GM18870 (cell line): Measurements from ENCODE around the gene NBEA.
"Not testable (repeated sequence)": the region's sequence is repeated elsewhere in the genome, so short reads cannot be mapped to it uniquely, and the experiment has no call there.

Source experiments
- ATAC-seq: cut with Tn5 transposase; IDR thresholded peaks from one replicate; pipeline ENCODE4 v1.9.1; 2021; ENCODE audit warnings: moderate library complexity; ENCODE audit not compliant: unreplicated experiment

NBEA gene

DNA sequence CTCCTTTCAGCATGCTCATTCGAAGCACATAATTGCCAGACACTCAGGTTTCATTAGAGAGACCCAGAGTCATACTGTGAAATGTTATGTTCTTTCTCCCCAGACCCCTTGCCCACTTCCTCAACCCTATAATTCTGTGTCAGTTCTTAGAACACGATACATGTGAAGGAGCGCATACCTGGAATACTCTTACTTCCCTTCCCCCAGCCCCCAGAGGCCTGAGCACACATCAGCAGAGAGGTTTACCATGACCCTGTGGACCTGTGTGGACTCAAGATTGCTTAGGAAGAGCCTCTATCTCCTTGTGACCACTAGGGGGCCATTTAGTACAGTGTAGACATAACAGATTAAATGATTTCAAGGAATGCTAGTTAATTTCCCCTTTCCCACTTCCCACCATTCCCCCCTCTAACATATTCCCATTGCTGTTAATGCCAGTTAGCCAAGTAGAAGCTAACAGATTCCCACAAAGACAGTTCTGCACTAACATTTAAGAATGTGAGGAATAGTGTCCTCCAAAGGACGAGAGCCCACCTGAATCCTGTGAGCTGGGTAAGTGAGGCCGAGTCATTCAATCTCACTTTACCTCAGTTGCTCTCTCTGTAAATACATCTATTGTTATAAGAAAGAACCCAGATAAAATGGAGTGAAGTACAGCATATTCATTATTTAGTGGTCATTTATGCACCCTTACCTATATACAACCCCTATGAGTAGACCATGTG is 688.6 kb downstream of the NBEA start:
- peak; percentile 65 for ATAC-seq

- ATAC-seq, result no peak
Observed at GRCh38 chr13:35631666-35632065, 689.6 kb downstream of the NBEA start.

- ATAC-seq, result no peak
Observed at GRCh38 chr13:35643625-35644024, 701.6 kb downstream of the NBEA start.

DNA sequence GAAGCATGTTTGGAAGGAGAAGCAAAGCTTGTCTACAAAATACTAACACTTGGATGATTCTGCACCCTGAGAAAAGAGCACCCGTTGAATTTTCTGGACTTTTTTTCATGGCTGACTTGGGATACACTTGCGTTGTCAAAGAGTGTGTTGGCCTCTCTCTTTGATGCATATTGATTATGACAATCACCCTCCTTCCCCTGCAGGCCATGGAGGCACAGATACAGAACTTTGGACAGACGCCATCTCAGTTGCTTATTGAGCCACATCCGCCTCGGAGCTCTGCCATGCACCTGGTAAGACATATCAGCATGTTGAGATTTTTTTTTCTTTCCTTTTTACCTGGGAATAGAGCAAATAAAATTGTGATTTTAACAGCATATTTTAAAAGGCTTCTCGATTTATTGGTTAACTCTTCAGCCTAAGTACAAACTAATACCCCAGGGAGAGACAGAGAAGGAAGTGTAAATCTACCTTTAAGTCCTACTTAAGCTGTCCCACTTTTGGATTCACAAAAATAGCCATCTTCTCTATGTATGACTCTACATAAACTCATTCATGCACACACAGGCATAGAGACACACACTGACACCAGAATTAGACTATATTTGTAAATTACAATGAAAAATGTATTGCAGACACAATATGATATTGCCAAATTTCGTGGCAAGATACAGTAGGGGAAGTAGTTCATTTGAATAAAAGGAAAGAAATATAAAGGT is 704.1 kb downstream of the NBEA start:
- no peak for ATAC-seq

GRCh38 chr13:35648201-35648600 is 706.1 kb downstream of the NBEA start:
- ATAC-seq, result no peak

GRCh38 chr13:35649162-35649561 is 707.1 kb downstream of the NBEA start:
- ATAC-seq, result no peak

DNA sequence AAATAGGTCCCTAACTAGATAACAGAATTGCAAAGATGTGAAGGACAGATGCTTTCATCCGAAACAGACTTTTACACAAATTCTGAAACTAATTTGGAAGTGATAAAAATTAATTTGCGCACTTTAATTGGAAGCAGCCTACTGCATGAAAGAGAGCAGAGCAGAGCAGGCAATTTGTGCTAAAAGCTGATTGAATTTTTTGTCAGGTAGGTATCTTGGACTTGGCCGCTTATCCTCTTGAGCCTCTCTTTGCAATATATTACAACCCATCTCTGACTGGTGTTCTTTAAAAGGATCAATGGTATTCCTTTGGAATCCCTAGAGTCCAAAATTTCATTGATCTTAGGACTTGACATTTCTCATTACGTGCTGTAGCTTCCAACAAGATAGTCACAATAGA is 717.7 kb downstream of the NBEA start:
- no peak for ATAC-seq

GRCh38 chr13:35664747-35665146 is 722.7 kb downstream of the NBEA start:
- no peak for ATAC-seq

GRCh38 chr13:35669321-35669720 is 727.3 kb downstream of the NBEA start:
- ATAC-seq, result no peak

DNA sequence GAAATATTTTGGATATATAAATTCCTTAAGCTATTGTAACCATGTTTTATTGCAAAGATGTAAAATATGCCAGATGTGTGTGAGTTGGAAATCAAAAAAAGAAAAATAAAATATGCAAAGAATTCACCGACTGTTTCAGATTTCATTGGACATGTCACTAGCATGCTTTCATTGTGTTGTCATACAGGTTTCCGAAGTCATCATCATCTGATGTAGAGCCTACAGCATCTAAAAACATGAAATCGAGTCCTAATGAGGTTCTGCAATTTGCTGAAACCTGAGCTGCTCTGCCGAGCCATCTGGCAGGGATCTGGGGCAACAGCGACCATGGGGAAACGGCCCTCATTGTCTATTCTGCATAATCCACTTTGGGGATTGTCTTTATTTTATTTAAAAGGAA is 730.5 kb downstream of the NBEA start:
- no peak for ATAC-seq

DNA sequence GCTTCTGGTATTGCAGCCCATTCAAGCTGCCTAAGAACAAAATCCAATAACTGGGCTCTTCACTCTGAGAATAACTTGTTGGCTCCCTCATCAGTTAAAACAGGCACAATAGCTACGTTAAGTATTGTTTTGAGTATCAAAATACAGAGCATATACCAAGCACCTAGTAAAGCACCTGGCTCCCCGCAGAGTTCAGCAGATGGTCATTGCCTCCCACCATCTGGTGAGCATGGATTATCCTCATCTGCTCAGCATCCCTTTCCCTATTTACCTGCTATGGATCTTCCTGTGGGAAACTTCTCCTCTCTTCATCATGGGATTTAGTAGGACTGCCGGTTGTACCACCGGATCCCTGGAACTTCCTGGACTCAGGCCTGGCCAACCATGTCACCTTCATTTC is 733.6 kb downstream of the NBEA start:
- ATAC-seq, result no peak

- not testable (repeated sequence) for ATAC-seq
Observed at GRCh38 chr13:35677863-35678262, 735.8 kb downstream of the NBEA start.

DNA sequence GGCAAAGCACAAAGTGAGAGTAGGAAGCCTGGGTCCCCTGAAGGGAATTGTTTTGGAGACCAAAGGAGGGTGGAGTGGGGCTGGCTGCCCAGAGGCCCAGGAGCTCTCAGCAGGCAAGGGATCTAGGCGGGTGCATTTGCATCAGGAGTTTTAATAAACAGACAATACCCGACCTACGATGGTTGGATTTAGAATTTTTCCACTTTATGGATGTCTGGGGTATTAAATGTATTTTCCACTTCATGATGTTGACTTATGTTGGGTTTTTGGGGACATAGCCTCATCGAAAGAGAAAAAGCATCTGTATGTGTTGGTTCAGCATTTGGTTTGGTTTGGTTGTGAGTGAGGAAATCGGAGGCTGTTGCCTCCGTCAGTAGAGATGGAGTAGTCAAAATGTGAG is 739.6 kb downstream of the NBEA start:
- no peak for ATAC-seq

DNA sequence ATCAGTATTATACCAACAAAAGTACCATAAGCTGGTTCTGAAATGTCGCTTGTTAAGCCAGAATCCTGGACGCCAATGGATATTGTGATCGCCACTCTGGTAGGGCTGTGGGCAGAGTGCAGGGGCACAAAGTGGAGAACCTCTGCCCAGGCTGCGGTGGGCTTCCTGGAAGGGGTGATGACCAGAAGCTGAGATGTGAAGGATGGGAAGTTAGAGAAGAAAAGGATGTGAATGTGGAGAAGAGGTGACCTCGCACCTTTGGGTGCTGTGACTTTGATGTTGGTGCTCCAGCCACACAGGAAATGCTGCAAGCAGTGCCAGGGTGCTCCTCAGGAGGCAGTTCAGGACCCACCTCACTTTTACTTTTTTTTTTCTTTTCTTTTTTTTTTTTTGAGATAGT is 742.4 kb downstream of the NBEA start:
- no peak for ATAC-seq

GRCh38 chr13:35687336-35687735 is 745.3 kb downstream of the NBEA start:
- ATAC-seq, result no peak

DNA sequence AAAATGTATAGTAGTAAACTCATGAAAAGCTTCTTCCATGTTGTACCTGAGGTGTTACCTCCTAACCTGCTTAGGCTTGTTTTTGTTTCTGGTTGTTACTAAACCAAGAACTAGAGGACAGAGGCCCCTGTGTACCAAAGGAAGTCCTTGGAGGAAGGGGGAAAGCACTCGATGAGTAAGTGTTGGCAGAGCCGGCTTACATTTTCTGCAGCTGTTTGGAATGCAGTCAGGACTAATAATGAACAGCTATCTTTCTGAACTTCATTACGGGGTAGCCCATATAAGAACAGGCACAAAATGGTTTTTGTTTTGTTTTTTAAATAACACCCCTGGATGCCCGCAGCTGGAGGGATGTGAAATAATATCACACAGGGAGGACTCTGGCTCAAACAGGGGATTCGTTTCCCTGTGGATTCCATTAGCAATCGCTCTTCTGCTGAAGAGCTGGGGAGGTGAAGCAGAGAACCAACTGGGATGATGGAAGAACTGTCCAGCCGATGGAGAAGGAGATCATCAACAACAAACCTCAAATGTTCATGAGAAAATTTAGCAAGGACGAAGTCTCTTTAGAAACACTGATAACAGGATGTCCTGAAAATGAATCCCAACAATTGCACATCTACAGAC is 748.6 kb downstream of the NBEA start:
- no peak for ATAC-seq

DNA sequence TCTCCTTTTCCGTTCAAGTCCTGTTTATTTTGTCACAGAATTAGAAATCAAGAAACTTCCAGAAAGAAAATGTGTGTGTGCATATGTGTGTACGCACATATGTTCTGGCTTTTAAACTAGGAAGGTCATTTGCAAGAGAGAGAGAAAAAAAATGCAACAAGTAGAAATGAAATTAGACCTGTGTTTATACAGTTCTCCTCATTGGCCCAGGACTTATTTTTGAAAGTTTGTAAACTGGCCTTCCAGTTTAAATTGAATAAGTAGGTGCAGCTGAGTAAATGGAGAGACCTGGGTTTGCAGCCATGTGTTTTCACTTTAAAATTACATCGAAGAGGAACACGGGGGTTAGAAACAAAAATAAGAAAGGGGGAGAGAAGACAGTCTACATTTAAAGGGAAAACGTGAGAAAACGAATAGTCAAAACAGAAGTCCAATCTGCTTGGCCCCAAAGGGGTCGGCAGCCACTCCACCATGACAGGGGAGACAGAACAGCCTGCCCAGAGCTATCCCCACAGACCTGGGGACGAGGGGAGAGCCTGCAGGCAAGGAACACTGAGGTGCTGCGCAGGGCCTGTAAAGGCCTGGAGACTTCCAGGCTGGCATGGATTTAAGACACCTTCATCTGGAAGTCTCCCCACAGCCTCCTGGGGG is 751.2 kb downstream of the NBEA start:
- no peak for ATAC-seq

DNA sequence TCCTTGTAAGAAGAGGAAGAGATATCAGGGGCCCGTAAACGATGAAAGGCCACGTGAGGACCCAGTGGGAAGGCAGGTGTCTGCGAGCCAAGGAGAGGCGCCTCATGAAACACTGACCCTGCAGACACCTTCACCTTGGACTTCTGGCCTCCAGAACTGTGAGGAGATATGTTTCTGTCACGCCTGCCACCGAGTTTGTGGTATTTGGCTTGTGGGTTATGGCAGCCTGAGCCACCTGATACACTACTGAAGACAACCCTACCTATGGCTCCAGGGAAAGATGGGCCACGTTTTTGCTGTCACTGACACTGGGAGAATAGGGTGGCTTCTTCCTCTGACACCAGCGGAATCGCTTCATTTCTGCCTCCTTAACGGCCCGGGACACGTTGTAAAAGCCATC is 752.0 kb downstream of the NBEA start:
- ATAC-seq, result no peak

DNA sequence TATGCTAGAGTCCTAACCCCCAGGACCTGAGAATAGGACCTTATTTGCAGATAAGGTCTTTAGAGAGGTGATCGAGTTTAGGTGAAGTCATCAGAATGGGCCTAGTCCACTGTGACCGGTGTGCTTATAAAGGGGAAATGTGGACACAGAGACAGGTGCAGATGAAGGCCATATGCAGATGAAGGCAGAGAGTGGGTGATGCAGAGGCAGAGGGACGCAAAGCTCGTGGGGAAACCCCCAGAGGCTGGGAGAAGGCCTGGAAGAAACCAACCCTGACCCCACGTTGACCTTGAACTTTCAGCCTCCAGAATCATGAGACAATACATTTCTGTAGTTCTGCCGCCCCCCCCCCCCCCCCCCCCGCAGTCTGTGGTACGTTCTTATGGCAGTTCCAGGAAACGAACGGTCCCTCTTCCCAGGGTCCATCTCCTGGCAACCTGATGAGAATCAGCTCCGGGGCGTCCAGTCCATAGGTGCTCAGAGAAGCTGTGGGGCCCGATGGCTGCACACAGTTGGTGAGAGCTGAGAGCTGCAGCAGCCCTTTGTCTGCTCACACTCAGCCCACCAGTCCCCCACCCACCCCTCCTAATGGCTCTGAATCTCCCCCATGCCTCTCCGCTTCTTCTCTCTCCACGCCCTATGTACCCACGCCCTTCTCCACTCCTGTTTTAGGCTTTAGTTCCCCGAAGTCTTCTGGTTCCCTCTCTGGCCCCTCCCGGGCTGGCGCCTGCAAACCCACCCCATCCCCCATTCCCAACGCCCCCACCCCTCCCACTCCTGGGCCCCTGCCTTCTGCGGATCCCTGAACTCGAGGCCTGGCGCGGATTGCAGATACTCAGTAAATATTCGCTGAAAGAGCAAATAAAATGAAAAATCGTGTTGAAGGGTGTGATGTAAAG is 752.7 kb downstream of the NBEA start:
- no peak for ATAC-seq

- ATAC-seq, result no peak
Observed at GRCh38 chr13:35695448-35695770, 753.3 kb downstream of the NBEA start.

DNA sequence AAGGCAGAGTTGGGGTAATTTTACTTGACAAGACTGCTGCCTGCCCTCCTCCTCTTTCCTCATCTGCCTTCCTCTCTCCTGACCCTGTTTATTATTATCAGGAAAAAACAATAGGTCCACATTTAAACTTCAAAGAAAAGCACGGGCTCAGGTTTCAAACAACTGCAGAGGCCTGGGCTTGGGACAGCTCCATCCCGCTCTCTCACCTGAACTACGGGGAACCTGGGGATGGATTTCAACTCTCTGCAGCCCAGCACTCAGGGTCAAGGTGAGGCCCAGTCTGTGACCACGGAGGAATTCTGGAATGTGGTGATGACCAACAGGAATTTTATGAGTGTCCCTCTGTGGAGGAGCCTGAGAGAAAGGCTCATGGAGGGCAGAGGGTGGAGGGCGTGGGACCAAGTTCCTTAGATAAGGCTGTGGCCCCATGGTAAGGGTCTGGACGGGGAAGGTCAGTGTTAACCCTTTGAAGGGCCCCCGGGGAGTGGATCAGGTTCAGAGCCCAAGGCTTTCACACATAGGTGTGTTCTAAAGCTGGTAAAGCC is 755.2 kb downstream of the NBEA start:
- no peak for ATAC-seq
